Natural killer cell (primary cell): ENCODE results near the gene BIN1. TPM values are rescaled to one million over a fixed set of nuclear protein-coding genes. Genes with fewer than 3 reads are reported as not detected.

Experiments
- ATAC-seq, 3 donors: fragments of 150-1000 bp in 2 of 3; fragments of 200-7000 bp in 1 of 3; cut with Tn5 transposase; 1 replicate in 1 of 3; 2 replicates in 2 of 3; pipeline ENCODE4 v1.10.0; 2021; ENCODE audit warnings: mild to moderate bottlenecking in 2 of 3, moderate library complexity in 2 of 3
- DNase-seq, 2 donors: peaks; one replicate each; pipeline versions ENCODE4 v3.0.0 to v3.0.0-alpha.2; 2013 to 2021; ENCODE audit warnings: mixed read lengths in 1 of 2
- H3K27ac ChIP-seq: one replicate; pipeline ENCODE4 v1.5.1; 2013; ENCODE audit warnings: mild to moderate bottlenecking, low read length
- H3K27me3 ChIP-seq: one replicate; pipeline ENCODE4 v1.6.1; 2013; ENCODE audit warnings: low read length; ENCODE audit not compliant: control insufficient read depth, insufficient read depth
- H3K36me3 ChIP-seq: one replicate; pipeline ENCODE4 v1.6.1; 2013; ENCODE audit warnings: low read length; ENCODE audit not compliant: control insufficient read depth, insufficient read depth
- H3K4me1 ChIP-seq: one replicate; pipeline ENCODE4 v1.6.1; 2013; ENCODE audit warnings: low read length; ENCODE audit not compliant: control insufficient read depth, insufficient read depth
- H3K4me3 ChIP-seq: one replicate; pipeline ENCODE4 v1.5.1; 2013; ENCODE audit warnings: low read length
- H3K9me3 ChIP-seq: one replicate; pipeline ENCODE4 v1.6.1; 2013; ENCODE audit warnings: low read length; ENCODE audit not compliant: control insufficient read depth, insufficient read depth
- H3K27ac Mint-ChIP-seq, 2 donors: one replicate each; pipeline ENCODE4 v1.8.0; 2022; ENCODE audit warnings: mild to moderate bottlenecking in 2 of 2, mixed read lengths in 2 of 2, moderate library complexity in 1 of 2
- H3K27me3 Mint-ChIP-seq, 2 donors: one replicate each; pipeline ENCODE4 v1.8.0; 2022; ENCODE audit warnings: low read depth in 2 of 2, mixed read lengths in 2 of 2
- H3K36me3 Mint-ChIP-seq: one replicate; pipeline ENCODE4 v1.8.0; 2022; ENCODE audit warnings: mixed read lengths
- H3K4me1 Mint-ChIP-seq, 2 donors: one replicate each; pipeline ENCODE4 v1.8.0; 2022; ENCODE audit warnings: mixed read lengths in 2 of 2
- H3K4me3 Mint-ChIP-seq: one replicate; pipeline ENCODE4 v1.8.0; 2022; ENCODE audit warnings: mild to moderate bottlenecking, moderate library complexity, mixed read lengths
- H3K9me3 Mint-ChIP-seq, 2 donors: one replicate each; pipeline ENCODE4 v1.8.0; 2022; ENCODE audit warnings: mixed read lengths in 2 of 2
- CTCF ChIP-seq: fragments of 200-600 bp; IDR thresholded peaks from one replicate; pipeline ENCODE4 v1.8.0; 2022; ENCODE audit warnings: antibody characterized with exemption
- WGBS: methylation state at CpG from one replicate; pipeline ENCODE4 v1.1.7; 2013; ENCODE audit warnings: missing lambda C conversion rate; ENCODE audit not compliant: insufficient coverage; 5-methylcytosine and 5-hydroxymethylcytosine counted together
- intact Hi-C: fragments of 100-400 bp; cut with micrococcal nuclease; formaldehyde crosslinking; loops from one replicate; pipeline ENCODE4 v1.14.2; 2022
- total RNA-seq, 4 donors: library from RNA; stranded (reverse); fragments of 120-200 nt in 1 of 4; gene quantifications; one replicate each; pipeline versions ENCODE4 v1.2.3 to v1.2.4, GENCODE V29; 2013 to 2022

BIN1 gene
- total RNA-seq, 3 donors from 2014 or later (not counting 1 experiment from before 2014, with no cell fraction given): 73.5 to 131 (median 107) TPM

- WGBS: 79% methylated on average over 11 of the region's 11 CpGs
- no peaks in the 10 kb centered on the region for H3K9me3 Mint-ChIP-seq
Measured at GRCh38 chr2:127143841-127144782, 37.2 kb upstream of the BIN1 start.

DNA sequence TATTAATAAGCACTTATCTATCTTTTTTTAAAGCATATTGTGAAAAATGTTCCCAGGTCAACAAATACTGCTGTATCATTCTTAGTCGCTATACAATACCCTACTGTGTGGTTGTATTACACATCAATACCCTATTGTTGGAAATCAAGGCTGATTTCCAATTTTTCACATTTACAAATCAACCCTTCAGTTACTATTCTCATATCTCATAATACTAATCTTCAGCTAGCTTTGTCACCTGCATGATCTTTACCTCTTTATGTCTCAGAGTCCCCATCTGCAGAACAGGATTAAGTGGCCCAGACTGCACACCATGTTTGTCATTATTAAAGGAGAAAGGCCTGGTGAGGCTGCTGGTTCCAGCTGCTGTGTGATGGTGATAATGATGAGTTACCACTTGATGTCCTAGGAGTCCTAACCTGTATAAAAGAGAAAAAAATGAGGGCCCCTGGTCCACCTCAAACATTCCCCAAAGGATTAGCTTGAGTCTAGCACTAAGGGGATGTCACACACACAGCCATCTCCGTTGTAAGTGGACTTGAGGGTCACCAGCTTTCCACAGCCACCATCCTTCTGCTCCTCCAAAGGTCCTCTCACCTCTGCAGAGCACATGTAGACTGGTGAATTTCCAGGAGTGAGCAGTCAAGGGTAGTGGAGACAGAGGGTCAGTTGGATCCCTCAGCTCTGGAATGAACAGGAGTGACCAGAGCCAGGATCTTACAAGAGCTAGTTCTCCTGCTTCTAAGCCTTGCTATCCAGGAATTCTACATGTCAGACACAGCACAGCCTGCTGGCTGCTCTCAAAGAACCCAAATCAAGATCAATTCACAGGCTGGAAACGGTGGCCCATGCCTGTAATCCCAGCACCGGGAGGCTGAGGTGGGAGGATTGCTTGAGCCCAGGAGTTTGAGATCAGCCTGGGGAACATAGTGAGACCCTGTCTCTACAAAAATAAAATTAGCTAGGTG lies 36.0 kb upstream of the BIN1 start:
- no peak overlapping the region for H3K27ac ChIP-seq
- H3K9me3 Mint-ChIP-seq: no peaks in the 10 kb centered on the region
- 91% methylated on average over 4 of the region's 4 CpGs for WGBS

More at GRCh38 chr2:127143841-127144782, 37.2 kb upstream of the BIN1 start:
- peaks cover 0 to 5% of the 10 kb centered on the region in 2 donors for H3K4me1 Mint-ChIP-seq
- no peak overlapping the region for H3K4me3 Mint-ChIP-seq
- H3K27me3 Mint-ChIP-seq: peaks cover 0 to 11% of the 10 kb centered on the region in 2 donors
- H3K4me3 ChIP-seq: no peak overlapping the region
- no peaks in the 10 kb centered on the region for H3K36me3 Mint-ChIP-seq
- H3K27ac ChIP-seq: no peak overlapping the region
- H3K36me3 ChIP-seq: no peaks in the 10 kb centered on the region
- no peaks in the 10 kb centered on the region for H3K9me3 ChIP-seq
- ATAC-seq: no peak
- no peak for TF ChIP-seq CTCF
- DNase-seq: no peak
- intact Hi-C loops: no loop called here
- H3K27me3 ChIP-seq: no peaks in the 10 kb centered on the region
- H3K27ac Mint-ChIP-seq: no peak overlapping the region
- H3K4me1 ChIP-seq: no peaks in the 10 kb centered on the region

DNA sequence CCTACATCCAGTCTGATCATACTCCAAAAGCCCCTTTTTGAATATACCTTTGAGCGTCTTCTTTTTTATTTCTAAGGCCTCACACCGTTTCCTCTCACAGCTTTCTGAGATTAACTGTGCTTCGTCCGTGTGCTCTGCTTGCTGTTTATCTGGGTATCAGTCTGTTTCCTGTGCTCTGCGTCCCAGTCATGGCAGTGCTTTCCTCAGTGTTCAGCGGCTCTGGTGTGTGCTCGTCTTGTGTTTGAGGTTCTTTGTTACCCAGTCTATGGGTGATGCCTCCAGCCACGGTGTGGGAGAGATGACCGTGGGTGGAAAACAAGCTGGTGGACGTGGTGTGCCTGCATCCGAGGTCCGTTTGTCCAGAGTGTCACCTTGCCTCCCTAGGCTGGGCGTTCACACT lies 33.6 kb upstream of the BIN1 start:
- Histone ChIP-seq H3K36me3 (no peaks in the 10 kb centered on the region), H3K9me3 (no peaks in the 10 kb centered on the region), H3K4me3 (no peak overlapping the region), H3K4me1 (no peaks in the 10 kb centered on the region), H3K27me3 (no peaks in the 10 kb centered on the region), H3K27ac (no peak overlapping the region)
- Mint-ChIP-seq H3K4me3 (no peak overlapping the region), H3K27ac (peak overlapping the region in 1 of 2 donors; percentile 35), H3K4me1 (peaks cover 0 to 5% of the 10 kb centered on the region in 2 donors), H3K36me3 (no peaks in the 10 kb centered on the region), H3K27me3 (peaks cover 0 to 11% of the 10 kb centered on the region in 2 donors), H3K9me3 (no peaks in the 10 kb centered on the region)
- DNase-seq (no peak), ATAC-seq (no peak)
- no peak for TF ChIP-seq CTCF
- intact Hi-C loops: no loop called here
- WGBS: 62% methylated on average over 13 of the region's 13 CpGs

More for the DNA sequence above, 36.0 kb upstream of the BIN1 start:
- Histone ChIP-seq H3K9me3 (no peaks in the 10 kb centered on the region), H3K4me1 (no peaks in the 10 kb centered on the region), H3K27me3 (no peaks in the 10 kb centered on the region), H3K4me3 (no peak overlapping the region), H3K36me3 (no peaks in the 10 kb centered on the region)
- Mint-ChIP-seq H3K36me3 (no peaks in the 10 kb centered on the region), H3K4me1 (peaks cover 0 to 5% of the 10 kb centered on the region in 2 donors), H3K27ac (no peak overlapping the region), H3K27me3 (peaks cover 0 to 11% of the 10 kb centered on the region in 2 donors), H3K4me3 (no peak overlapping the region)
- ATAC-seq (no peak), DNase-seq (no peak)
- intact Hi-C loops: no loop called here
- no peak for TF ChIP-seq CTCF
